HepG2 (cell line): Measurements from ENCODE around the gene HSF4. TPM values are rescaled to one million over a fixed set of nuclear protein-coding genes. Genes with fewer than 3 reads are reported as not detected.

Source experiments
- CHD2 ChIP-seq: IDR thresholded peaks from 2 replicates; pipeline ENCODE4 v1.6.1; 2011; ENCODE audit warnings: low read depth, low read length, improper control_type of control experiment
- DNMT3B ChIP-seq: conservative IDR thresholded peaks from 2 replicates; pipeline ENCODE4 v1.6.1; 2016; ENCODE audit warnings: missing biosample characterization, control low read depth
- FOXA3 ChIP-seq: IDR thresholded peaks from 2 replicates; pipeline ENCODE4 v1.6.1; 2016; ENCODE audit warnings: missing genetic modification reagents, missing compliant biosample characterization
- FUBP1 ChIP-seq: sonication (generic); formaldehyde crosslinking; IDR thresholded peaks from 2 replicates; pipeline ENCODE4 v1.5.1; 2020; ENCODE audit warnings: missing genetic modification reagents, mild to moderate bottlenecking, borderline replicate concordance
- HDAC2 ChIP-seq: sonication (generic); formaldehyde crosslinking; IDR thresholded peaks from 2 replicates; pipeline ENCODE4 v1.4.0; 2020; ENCODE audit warnings: missing genetic modification reagents
- MYC ChIP-seq: sonication (generic); formaldehyde crosslinking; IDR thresholded peaks from 2 replicates; pipeline ENCODE4 v1.9.0; 2021; ENCODE audit warnings: missing genetic modification reagents, borderline replicate concordance
- NFE2 ChIP-seq: sonication (generic); formaldehyde crosslinking; IDR thresholded peaks from 2 replicates; pipeline ENCODE4 v1.4.0; 2020; ENCODE audit warnings: missing genetic modification reagents
- NFE2L2 ChIP-seq: fragments of 150-350 bp; IDR thresholded peaks from 2 replicates; pipeline ENCODE4 v1.6.1; 2014; ENCODE audit warnings: low read length
- TBX3 ChIP-seq: fragments of 450-650 bp; IDR thresholded peaks from 2 replicates; pipeline ENCODE4 v1.6.1; 2017; ENCODE audit warnings: antibody characterized with exemption, mild to moderate bottlenecking, inconsistent platforms, borderline replicate concordance
- ZBTB33 ChIP-seq: sonication (generic); formaldehyde crosslinking; IDR thresholded peaks from 2 replicates; pipeline ENCODE4 v1.4.0; 2020; ENCODE audit warnings: missing genetic modification reagents
- ZBTB49 ChIP-seq: sonication (generic); formaldehyde crosslinking; IDR thresholded peaks from 2 replicates; pipeline ENCODE4 v1.4.0; 2020; ENCODE audit warnings: missing genetic modification reagents, borderline replicate concordance
- ZFX ChIP-seq: sonication (generic); formaldehyde crosslinking; IDR thresholded peaks from 2 replicates; pipeline ENCODE4 v1.4.0; 2020; ENCODE audit warnings: mild to moderate bottlenecking, low read depth, missing genetic modification reagents, moderate library complexity
- ZNF350 ChIP-seq: sonication (generic); formaldehyde crosslinking; IDR thresholded peaks from 2 replicates; pipeline ENCODE4 v1.4.0; 2020; ENCODE audit warnings: mild to moderate bottlenecking, low read depth, missing genetic modification reagents, borderline replicate concordance
- ZNF44 ChIP-seq: sonication (generic); formaldehyde crosslinking; IDR thresholded peaks from 2 replicates; pipeline ENCODE4 v1.5.1; 2020; ENCODE audit warnings: mild to moderate bottlenecking, missing genetic modification reagents
- ZNF441 ChIP-seq: sonication (generic); formaldehyde crosslinking; IDR thresholded peaks from 2 replicates; pipeline ENCODE4 v1.7.0; 2021; ENCODE audit warnings: missing genetic modification reagents, borderline replicate concordance
- ZNF550 ChIP-seq: sonication (generic); formaldehyde crosslinking; IDR thresholded peaks from 2 replicates; pipeline ENCODE4 v1.4.0; 2020; ENCODE audit warnings: mild to moderate bottlenecking, missing genetic modification reagents, borderline replicate concordance
- ZNF790 ChIP-seq: sonication (generic); formaldehyde crosslinking; IDR thresholded peaks from 2 replicates; pipeline ENCODE4 v1.8.0; 2022; ENCODE audit warnings: missing genetic modification reagents, mild to moderate bottlenecking, borderline replicate concordance
- ZSCAN5A ChIP-seq: sonication (generic); formaldehyde crosslinking; IDR thresholded peaks from 2 replicates; pipeline ENCODE4 v1.8.0; 2022; ENCODE audit warnings: mild to moderate bottlenecking, missing genetic modification reagents, borderline replicate concordance
- ZZZ3 ChIP-seq: sonication (generic); formaldehyde crosslinking; IDR thresholded peaks from 2 replicates; pipeline ENCODE4 v1.4.0; 2020; ENCODE audit warnings: missing genetic modification reagents, mild to moderate bottlenecking, borderline replicate concordance
- polyA plus RNA-seq, 8 experiments: library from polyadenylated mRNA; depleted of rRNA in 3 of 8; stranded (reverse) in 7 of 8; unstranded in 1 of 8; fragments of >200 nt; fragmentation: Illumina TruSeq in 4 of 8; extraction: Trizol in 4 of 8; gene quantifications; 2 replicates each; pipeline versions ENCODE4 v1.2.1 to v1.2.3, GENCODE V29; 2011 to 2016; ENCODE audit warnings: low read depth in 4 of 8, missing spikeins in 1 of 8, mixed read lengths in 1 of 8; ENCODE audit not compliant: insufficient read depth in 1 of 8
- total RNA-seq, 5 experiments: library from RNA; depleted of rRNA; stranded (reverse); fragments of >200 nt; fragmentation: Illumina TruSeq; extraction: Trizol; gene quantifications; 2 replicates each; pipeline ENCODE4 v1.2.3, GENCODE V29; 2016; ENCODE audit warnings: low read depth in 1 of 5

Gene HSF4
- total and polyA plus RNA-seq, 2 of the 13 experiments (the other 11 are each of a cell fraction or from before 2014, with no cell fraction given), result 3.5 to 16.9 TPM

GRCh38 chr16:67183627-67184452, 19.3 kb downstream of the HSF4 start, which contains the start of gene MATCAP1 (continued):
- no peak for TF ChIP-seq DNMT3B (CRISPR knock-in tag)
- TF ChIP-seq CHD2, result peak; percentile 46; the same call in 1 of the 2 replicates
- no peak for TF ChIP-seq ZBTB33 (CRISPR knock-in tag)
- TF ChIP-seq ZNF790 (CRISPR knock-in tag), result peak; percentile 89; the same call in 1 of the 2 replicates
- 0 out of 2 replicates have a peak, but pooled peaks have one; percentile 60 for TF ChIP-seq ZNF441 (CRISPR knock-in tag)
- no peak for TF ChIP-seq TBX3
- no peak for TF ChIP-seq ZNF550 (CRISPR knock-in tag)
- peak; percentile 80; the same call in 1 of the 2 replicates for TF ChIP-seq ZNF44 (CRISPR knock-in tag)
- TF ChIP-seq MYC (CRISPR knock-in tag), result peak; percentile 80
- TF ChIP-seq NFE2L2, result no peak
- peak; percentile 71 for TF ChIP-seq HDAC2 (CRISPR knock-in tag)
- TF ChIP-seq ZZZ3 (CRISPR knock-in tag), result no peak; the same call in 1 of the 2 replicates
- peak; percentile 88; the same call in 1 of the 2 replicates for TF ChIP-seq ZNF350
- TF ChIP-seq FUBP1 (CRISPR knock-in tag), result no peak; the same call in 1 of the 2 replicates
- TF ChIP-seq FOXA3 (CRISPR knock-in tag), result peak; percentile 62; the same call in 1 of the 2 replicates
- 0 out of 2 replicates have a peak, but pooled peaks have one; percentile 13 for TF ChIP-seq ZSCAN5A (CRISPR knock-in tag)
- no peak for TF ChIP-seq NFE2
- peak; percentile 43; the same call in 1 of the 2 replicates for TF ChIP-seq ZBTB49 (CRISPR knock-in tag)
- peak; percentile 73 for TF ChIP-seq ZFX (CRISPR knock-in tag)
